Activated CD4-positive, alpha-beta memory T cell treated with anti-CD3 and anti-CD28 coated beads for 36 hours (primary cell): ENCODE results near the gene NDUFAF4. TPM values are rescaled to one million over a fixed set of nuclear protein-coding genes. Genes with fewer than 3 reads are reported as not detected.

Experiments
- CTCF ChIA-PET: fragments of 350-600 bp; sonication (Branson Sonifier 250); formaldehyde crosslinking; loops from one replicate; lab custom pipeline; 2021; ENCODE audit warnings: antibody characterized with exemption, inconsistent platforms; lab: Charles Lee
- POLR2A ChIA-PET: fragments of 350-600 bp; sonication (Branson Sonifier 250); formaldehyde crosslinking; loops from one replicate; lab custom pipeline; 2021; ENCODE audit warnings: antibody characterized with exemption; lab: Charles Lee
- DNase-seq: peaks from one replicate; pipeline ENCODE4 v3.0.0-alpha.2; 2020
- H3K27ac Mint-ChIP-seq: one replicate; pipeline ENCODE4 v1.8.0; 2021; ENCODE audit warnings: mixed read lengths
- H3K27me3 Mint-ChIP-seq: one replicate; pipeline ENCODE4 v1.8.0; 2021; ENCODE audit warnings: mixed read lengths
- H3K36me3 Mint-ChIP-seq: one replicate; pipeline ENCODE4 v1.8.0; 2021; ENCODE audit warnings: mixed read lengths
- H3K4me1 Mint-ChIP-seq: one replicate; pipeline ENCODE4 v1.8.0; 2021; ENCODE audit warnings: low read depth, mixed read lengths
- H3K4me3 Mint-ChIP-seq: one replicate; pipeline ENCODE4 v1.8.0; 2021; ENCODE audit warnings: mild to moderate bottlenecking, mixed read lengths
- H3K9me3 Mint-ChIP-seq: one replicate; pipeline ENCODE4 v1.8.0; 2021; ENCODE audit warnings: mixed read lengths
- intact Hi-C: fragments of 100-400 bp; cut with micrococcal nuclease; formaldehyde crosslinking; loops from one replicate; pipeline ENCODE4 v1.15.1; 2023
- total RNA-seq, 2 experiments: library from RNA; stranded (reverse); gene quantifications; one replicate each; pipeline ENCODE4 v1.2.3, GENCODE V29; 2021

The NDUFAF4 gene
- 10 to 100 TPM; 56.3 to 59.9 TPM for total RNA-seq

- CTCF ChIA-PET, result interaction anchor here (0.6 to 3.1 kb wide), 13 partner anchors 10 to 274 kb away, joined by 3 to 28 read pairs (median 4); partner anchors contain the start of genes GPR63 and KLHL32
- peaks cover 26% of the 10 kb centered on the region for H3K4me1 Mint-ChIP-seq
These were observed at the start of gene NDUFAF4 for GRCh38 chr6:96897396-96898240. Gene NDUFAF4 (minus strand): TSS chr6:96897891. CDS start chr6:96897801, 90 bp downstream.

GRCh38 chr6:96947055-96947454 is 49.4 kb upstream of the NDUFAF4 start:
- no peaks in the 10 kb centered on the region for H3K27me3 Mint-ChIP-seq
- H3K4me3 Mint-ChIP-seq, result no peak overlapping the region
- POLR2A ChIA-PET, result no interaction called here
- peak; percentile 15 for DNase-seq
- H3K36me3 Mint-ChIP-seq, result no peaks in the 10 kb centered on the region
- H3K4me1 Mint-ChIP-seq, result peaks cover 7% of the 10 kb centered on the region
- H3K9me3 Mint-ChIP-seq, result no peaks in the 10 kb centered on the region
- intact Hi-C loops, result loop anchor here (1.0 to 2.0 kb wide), 2 partner anchors 22 to 40 kb away; partner anchors contain the start of gene KLHL32
- CTCF ChIA-PET, result interaction anchor here (0.7 to 1.9 kb wide), 2 partner anchors 25 to 40 kb away, joined by 3 to 5 read pairs; no protein-coding TSS in a partner anchor
- H3K27ac Mint-ChIP-seq, result no peak overlapping the region

More at GRCh38 chr6:96897396-96898240, at the start of gene NDUFAF4:
- peak; percentile 97 for DNase-seq
- peak within 1 kb of the TSS; percentile 94 for H3K27ac Mint-ChIP-seq
- H3K27me3 Mint-ChIP-seq, result peaks cover 11% of the 10 kb centered on the region
- H3K36me3 Mint-ChIP-seq, result peaks cover 15% of the 10 kb centered on the region
- intact Hi-C loops, result loop anchor here (1.0 to 5.0 kb wide), 12 partner anchors 10 to 1320 kb away; partner anchors contain the start of genes GPR63, KLHL32, MANEA and UFL1
- peak within 1 kb of the TSS; percentile 94 for H3K4me3 Mint-ChIP-seq
- H3K9me3 Mint-ChIP-seq, result no peaks in the 10 kb centered on the region
- POLR2A ChIA-PET, result interaction anchor here (1.2 to 3.1 kb wide), 2 partner anchors 10 to 27 kb away, joined by 4 to 23 read pairs; partner anchors contain the start of gene KLHL32

GRCh38 chr6:96943555-96944215 is 46.0 kb upstream of the NDUFAF4 start:
- Mint-ChIP-seq H3K36me3 (no peaks in the 10 kb centered on the region), H3K4me3 (no peak overlapping the region), H3K4me1 (peaks cover 17% of the 10 kb centered on the region), H3K27ac (no peak overlapping the region), H3K27me3 (no peaks in the 10 kb centered on the region), H3K9me3 (no peaks in the 10 kb centered on the region)
- DNase-seq, result no peak
- intact Hi-C loops, result no loop called here
- CTCF ChIA-PET, result no interaction called here
- POLR2A ChIA-PET, result no interaction called here

- H3K9me3 Mint-ChIP-seq, result no peaks in the 10 kb centered on the region
- H3K4me1 Mint-ChIP-seq, result peaks cover 17% of the 10 kb centered on the region
- ChIA-PET CTCF (no interaction called here), POLR2A (no interaction called here)
- H3K27ac Mint-ChIP-seq, result no peak overlapping the region
- DNase-seq, result no peak
- intact Hi-C loops, result no loop called here
- no peaks in the 10 kb centered on the region for H3K36me3 Mint-ChIP-seq
- no peaks in the 10 kb centered on the region for H3K27me3 Mint-ChIP-seq
- no peak overlapping the region for H3K4me3 Mint-ChIP-seq
These were observed 45.0 kb upstream of the NDUFAF4 start for GRCh38 chr6:96942676-96943075.

GRCh38 chr6:96940322-96940721 is 42.6 kb upstream of the NDUFAF4 start:
- no peaks in the 10 kb centered on the region for H3K9me3 Mint-ChIP-seq
- DNase-seq, result no peak
- H3K4me3 Mint-ChIP-seq, result no peak overlapping the region
- peaks cover 9% of the 10 kb centered on the region for H3K4me1 Mint-ChIP-seq
- CTCF ChIA-PET, result no interaction called here
- intact Hi-C loops, result no loop called here
- H3K27ac Mint-ChIP-seq, result no peak overlapping the region
- H3K27me3 Mint-ChIP-seq, result no peaks in the 10 kb centered on the region
- POLR2A ChIA-PET, result no interaction called here
- no peaks in the 10 kb centered on the region for H3K36me3 Mint-ChIP-seq

GRCh38 chr6:96939007-96939805 is 41.5 kb upstream of the NDUFAF4 start:
- H3K9me3 Mint-ChIP-seq, result no peaks in the 10 kb centered on the region
- peak; percentile 47 for DNase-seq
- ChIA-PET POLR2A (no interaction called here), CTCF (no interaction called here)
- no peak overlapping the region for H3K27ac Mint-ChIP-seq
- intact Hi-C loops, result loop anchor here (1.0 to 2.0 kb wide), 2 partner anchors 14 to 42 kb away; partner anchors contain the start of genes KLHL32 and NDUFAF4
- H3K27me3 Mint-ChIP-seq, result no peaks in the 10 kb centered on the region
- peaks cover 9% of the 10 kb centered on the region for H3K4me1 Mint-ChIP-seq
- H3K36me3 Mint-ChIP-seq, result no peaks in the 10 kb centered on the region
- no peak overlapping the region for H3K4me3 Mint-ChIP-seq

- Mint-ChIP-seq H3K4me1 (peaks cover 1% of the 10 kb centered on the region), H3K9me3 (no peaks in the 10 kb centered on the region), H3K27me3 (no peaks in the 10 kb centered on the region), H3K27ac (no peak overlapping the region), H3K4me3 (no peak overlapping the region), H3K36me3 (no peaks in the 10 kb centered on the region)
- no peak for DNase-seq
- ChIA-PET CTCF (no interaction called here), POLR2A (no interaction called here)
- intact Hi-C loops, result no loop called here
These were observed 36.4 kb upstream of the NDUFAF4 start for GRCh38 chr6:96934087-96934486.

- Mint-ChIP-seq H3K27ac (no peak overlapping the region), H3K9me3 (no peaks in the 10 kb centered on the region), H3K36me3 (no peaks in the 10 kb centered on the region), H3K4me1 (peaks cover 2% of the 10 kb centered on the region), H3K4me3 (no peak overlapping the region), H3K27me3 (no peaks in the 10 kb centered on the region)
- no peak for DNase-seq
- POLR2A ChIA-PET, result no interaction called here
- intact Hi-C loops, result no loop called here
- CTCF ChIA-PET, result interaction anchor here (1.5 kb wide), 1 partner anchor 128 kb away, joined by 4 read pairs; no protein-coding TSS in a partner anchor
These were observed 33.5 kb upstream of the NDUFAF4 start for GRCh38 chr6:96931198-96931597.

- Mint-ChIP-seq H3K27me3 (no peaks in the 10 kb centered on the region), H3K27ac (no peak overlapping the region), H3K4me1 (peaks cover 11% of the 10 kb centered on the region), H3K9me3 (no peaks in the 10 kb centered on the region), H3K4me3 (no peak overlapping the region), H3K36me3 (no peaks in the 10 kb centered on the region)
- no peak for DNase-seq
- ChIA-PET POLR2A (no interaction called here), CTCF (no interaction called here)
- intact Hi-C loops, result loop anchor here (10.0 kb wide), 1 partner anchor 1355 kb away; the partner anchor contains the start of gene MANEA
These were observed 32.0 kb upstream of the NDUFAF4 start for GRCh38 chr6:96929741-96930140.

- POLR2A ChIA-PET, result no interaction called here
These were observed 30.0 kb upstream of the NDUFAF4 start for GRCh38 chr6:96927660-96928059.

GRCh38 chr6:96926425-96926824 is 28.7 kb upstream of the NDUFAF4 start:
- peaks cover 33% of the 10 kb centered on the region for H3K4me1 Mint-ChIP-seq
- no peak overlapping the region for H3K27ac Mint-ChIP-seq
- ChIA-PET POLR2A (no interaction called here), CTCF (interaction anchor here (0.6 to 1.8 kb wide), 2 partner anchors 15 to 18 kb away, joined by 3 to 4 read pairs; no protein-coding TSS in a partner anchor)
- H3K4me3 Mint-ChIP-seq, result no peak overlapping the region
- no peak for DNase-seq
- H3K27me3 Mint-ChIP-seq, result no peaks in the 10 kb centered on the region
- no peaks in the 10 kb centered on the region for H3K36me3 Mint-ChIP-seq
- intact Hi-C loops, result loop anchor here (10.0 kb wide), 1 partner anchor 1352 kb away; the partner anchor contains the start of gene MANEA
- H3K9me3 Mint-ChIP-seq, result no peaks in the 10 kb centered on the region

More at GRCh38 chr6:96927660-96928059, 30.0 kb upstream of the NDUFAF4 start:
- H3K9me3 Mint-ChIP-seq, result no peaks in the 10 kb centered on the region
- no peaks in the 10 kb centered on the region for H3K36me3 Mint-ChIP-seq
- intact Hi-C loops, result loop anchor here (10.0 kb wide), 1 partner anchor 1353 kb away; the partner anchor contains the start of gene MANEA
- DNase-seq, result no peak
- peaks cover 23% of the 10 kb centered on the region for H3K4me1 Mint-ChIP-seq
- CTCF ChIA-PET, result interaction anchor here (1.1 to 1.2 kb wide), 2 partner anchors 28 to 29 kb away, joined by 3 to 4 read pairs; no protein-coding TSS in a partner anchor
- no peak overlapping the region for H3K4me3 Mint-ChIP-seq
- H3K27me3 Mint-ChIP-seq, result no peaks in the 10 kb centered on the region
- no peak overlapping the region for H3K27ac Mint-ChIP-seq
